NCI-H82 (cell line): ENCODE measurements around the gene MAGI1.
"Not testable (repeated sequence)": the region's sequence is repeated elsewhere in the genome, so short reads cannot be mapped to it uniquely, and the experiment has no call there.

Experiments used
- DNase-seq: peaks from one replicate; lab custom pipeline; 2025; lab: John Stamatoyannopoulos, UW

MAGI1 gene

GRCh38 chr3:65902304-65902793 is 136.4 kb downstream of the MAGI1 start:
- DNase-seq, result no peak

- DNase-seq, result no peak
Observed at GRCh38 chr3:65901226-65901625, 137.5 kb downstream of the MAGI1 start.

GRCh38 chr3:65899226-65899625 is 139.5 kb downstream of the MAGI1 start:
- no peak for DNase-seq

GRCh38 chr3:65897766-65898165 is 141.0 kb downstream of the MAGI1 start:
- DNase-seq, result no peak

- DNase-seq, result no peak
Observed at GRCh38 chr3:65896321-65896720, 142.4 kb downstream of the MAGI1 start.

GRCh38 chr3:65894679-65895453 is 143.9 kb downstream of the MAGI1 start:
- DNase-seq, result no peak

GRCh38 chr3:65894126-65894525 is 144.6 kb downstream of the MAGI1 start:
- no peak for DNase-seq

GRCh38 chr3:65893631-65894030 is 145.1 kb downstream of the MAGI1 start:
- no peak for DNase-seq

- DNase-seq, result not testable (repeated sequence)
Observed at GRCh38 chr3:65891477-65891876, 147.2 kb downstream of the MAGI1 start.

GRCh38 chr3:65890328-65890727 is 148.4 kb downstream of the MAGI1 start:
- no peak for DNase-seq

- no peak for DNase-seq
Observed at GRCh38 chr3:65889707-65890099, 149.0 kb downstream of the MAGI1 start.

- no peak for DNase-seq
Observed at GRCh38 chr3:65888980-65889706, 149.6 kb downstream of the MAGI1 start.

- peak; percentile 12 for DNase-seq
Observed at GRCh38 chr3:65888196-65888595, 150.5 kb downstream of the MAGI1 start.

GRCh38 chr3:65886391-65886790 is 152.3 kb downstream of the MAGI1 start:
- DNase-seq, result peak; percentile 82

GRCh38 chr3:65884071-65884470 is 154.6 kb downstream of the MAGI1 start:
- no peak for DNase-seq

GRCh38 chr3:65883613-65884012 is 155.1 kb downstream of the MAGI1 start:
- no peak for DNase-seq

- DNase-seq, result no peak
Observed at GRCh38 chr3:65880350-65880749, 158.4 kb downstream of the MAGI1 start.

GRCh38 chr3:65879372-65879771 is 159.3 kb downstream of the MAGI1 start:
- DNase-seq, result no peak

GRCh38 chr3:65878831-65879230 is 159.9 kb downstream of the MAGI1 start:
- no peak for DNase-seq

- no peak for DNase-seq
Observed at GRCh38 chr3:65877160-65877559, 161.6 kb downstream of the MAGI1 start.

- no peak for DNase-seq
Observed at GRCh38 chr3:65876028-65876420, 162.7 kb downstream of the MAGI1 start.

GRCh38 chr3:65875393-65876027 is 163.2 kb downstream of the MAGI1 start:
- no peak for DNase-seq

- DNase-seq, result no peak
Observed at GRCh38 chr3:65873869-65874268, 164.8 kb downstream of the MAGI1 start.
